HTR-8/SVneo (cell line): Measurements from ENCODE around the gene A1CF.
"Not testable (repeated sequence)": the region's sequence is repeated elsewhere in the genome, so short reads cannot be mapped to it uniquely, and the experiment has no call there.

Source experiments
- DNase-seq: peaks from one replicate; pipeline ENCODE4 v3.0.0; 2011; ENCODE audit warnings: low spot score, mixed read lengths; ENCODE audit not compliant: insufficient read length
- FAIRE-seq: peaks from 2 replicates; lab custom pipeline; 2011; peaks lifted over from hg19 to GRCh38; lab: Jason Lieb, UNC

Gene A1CF

GRCh38 chr10:50796693-50797092, 88.7 kb downstream of the A1CF start:
- FAIRE-seq (no peak), DNase-seq (no peak)

DNA sequence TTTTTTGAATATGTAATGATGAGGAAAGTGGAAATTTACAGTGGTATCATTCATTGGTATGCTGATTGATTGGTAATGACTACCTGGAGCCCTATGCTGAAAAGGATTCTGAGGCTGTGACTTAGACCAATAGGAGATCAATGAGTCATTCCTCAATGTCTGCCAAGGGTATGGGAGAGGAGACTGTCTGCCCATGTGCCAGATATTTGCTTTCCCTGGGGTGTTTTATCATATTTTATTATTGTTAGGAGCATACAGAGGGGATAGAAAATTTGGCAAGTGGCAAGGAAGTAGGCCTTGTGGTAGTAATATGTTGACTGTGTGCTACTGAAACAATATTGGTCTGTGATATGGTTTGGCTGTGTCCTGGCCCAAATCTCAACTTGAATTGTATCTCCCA, 90.9 kb downstream of the A1CF start:
- no peak for FAIRE-seq
- no peak for DNase-seq

DNA sequence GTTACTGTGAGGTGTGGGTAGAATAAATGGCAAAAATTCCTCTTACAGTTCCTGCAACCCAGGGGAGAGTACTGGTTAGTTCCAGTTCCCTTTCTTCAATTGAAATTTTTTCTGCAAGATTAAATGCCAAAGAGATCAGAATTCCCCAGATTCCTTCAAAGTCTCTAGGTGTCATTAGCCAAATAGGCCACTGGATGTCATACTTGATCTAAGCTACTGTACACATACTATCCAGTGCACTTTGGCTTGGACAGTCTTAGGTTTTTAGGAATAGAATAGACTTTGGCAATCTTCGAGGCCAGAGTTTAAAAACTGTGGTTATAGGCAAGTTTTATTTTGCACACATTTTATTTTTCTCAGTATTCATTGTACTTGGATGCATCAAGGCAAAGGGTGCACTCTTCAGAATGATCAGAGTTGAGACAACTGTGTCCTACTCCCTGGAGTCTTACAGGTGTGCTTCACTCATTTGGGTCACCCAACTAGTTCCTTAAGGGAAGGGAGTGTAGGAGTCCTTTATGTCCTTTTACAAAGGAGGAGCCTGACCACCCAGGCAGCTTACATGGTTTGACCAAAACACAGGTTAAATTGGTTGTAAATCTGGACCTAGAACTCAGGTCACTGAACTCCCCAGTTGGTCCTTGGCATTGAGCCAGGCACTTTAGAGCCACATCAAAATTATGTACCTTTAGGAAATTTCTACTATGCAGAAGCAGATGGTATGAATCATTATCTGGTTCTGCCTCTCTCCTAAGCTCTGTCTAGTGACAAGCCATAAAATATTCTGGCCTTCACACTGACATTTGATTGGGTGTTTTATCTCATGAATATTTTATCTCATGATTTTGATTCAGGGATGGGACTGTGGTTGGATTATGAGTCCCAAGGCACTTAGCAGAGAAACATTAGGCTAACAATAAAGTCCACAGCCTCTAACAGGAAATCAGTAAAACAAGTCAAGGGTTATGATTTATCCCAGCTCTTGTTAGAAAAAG, 96.2 kb downstream of the A1CF start:
- peak; percentile 34 for DNase-seq
- no peak for FAIRE-seq

GRCh38 chr10:50787962-50788361, 97.5 kb downstream of the A1CF start:
- not testable (repeated sequence) for DNase-seq, FAIRE-seq

GRCh38 chr10:50782017-50782416, 103.4 kb downstream of the A1CF start:
- not testable (repeated sequence) for DNase-seq, FAIRE-seq

- FAIRE-seq, DNase-seq: not testable (repeated sequence)
These were observed 105.4 kb downstream of the A1CF start for GRCh38 chr10:50780036-50780435.

- FAIRE-seq: not testable (repeated sequence)
These were observed 110.6 kb downstream of the A1CF start for GRCh38 chr10:50774868-50775267.

GRCh38 chr10:50772042-50772441, 113.4 kb downstream of the A1CF start:
- DNase-seq, FAIRE-seq: not testable (repeated sequence)

More at GRCh38 chr10:50774868-50775267, 110.6 kb downstream of the A1CF start:
- DNase-seq: not testable (repeated sequence)

DNA sequence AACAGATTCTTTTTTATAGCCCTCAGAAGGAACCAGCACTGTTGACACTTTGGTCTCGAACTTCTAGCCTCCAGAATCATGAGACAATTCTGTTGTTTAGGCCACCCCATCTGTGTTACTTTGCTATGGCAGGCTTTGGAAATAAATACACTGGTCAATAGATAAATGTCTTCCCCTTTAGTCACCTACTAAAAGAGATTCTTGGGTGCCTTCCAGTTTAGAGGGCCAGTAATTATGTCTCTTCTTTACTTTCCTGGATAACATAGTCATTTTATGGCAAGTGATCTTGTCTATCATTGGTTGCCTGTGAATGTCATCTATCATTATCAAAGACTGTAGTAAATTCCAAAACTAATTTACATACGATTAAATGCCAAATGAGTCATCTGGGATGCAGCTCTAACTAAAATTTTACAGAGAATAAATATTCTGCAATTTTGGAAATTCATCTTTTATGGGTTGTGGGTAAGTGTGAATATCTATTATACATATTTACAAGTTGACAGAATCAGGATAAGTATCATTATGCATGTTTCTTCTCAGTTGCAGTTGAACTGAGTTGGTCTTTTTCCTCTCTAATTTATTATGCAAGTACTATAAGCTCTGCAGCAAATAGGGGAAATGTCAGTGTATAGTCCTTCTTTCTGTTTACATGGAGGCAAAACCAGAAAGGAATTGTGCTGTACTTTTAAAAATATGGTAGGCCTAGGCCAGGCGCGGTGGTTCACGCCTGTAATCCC, 118.5 kb downstream of the A1CF start:
- not testable (repeated sequence) for DNase-seq, FAIRE-seq
